HG03175 (cell line): Measurements from ENCODE around the gene IGSF23.
"Not testable (repeated sequence)": the region's sequence is repeated elsewhere in the genome, so short reads cannot be mapped to it uniquely, and the experiment has no call there.

ENCODE experiments used
- ATAC-seq: cut with Tn5 transposase; IDR thresholded peaks from one replicate; pipeline ENCODE4 v1.9.1; 2021; ENCODE audit warnings: mild to moderate bottlenecking, moderate library complexity; ENCODE audit not compliant: unreplicated experiment

Gene IGSF23

GRCh38 chr19:44663996-44664395 is 50.6 kb downstream of the IGSF23 start:
- ATAC-seq = no peak

GRCh38 chr19:44664976-44665375 is 51.6 kb downstream of the IGSF23 start:
- no peak for ATAC-seq

- ATAC-seq = no peak
These were observed 53.6 kb downstream of the IGSF23 start for GRCh38 chr19:44666852-44667556.

GRCh38 chr19:44668985-44669764 is 55.8 kb downstream of the IGSF23 start:
- no peak for ATAC-seq

GRCh38 chr19:44670027-44670426 is 56.7 kb downstream of the IGSF23 start:
- ATAC-seq = not testable (repeated sequence)

- no peak for ATAC-seq
These were observed 58.0 kb downstream of the IGSF23 start, which contains the start of gene CEACAM19 for GRCh38 chr19:44671400-44671799. TSS of gene CEACAM19 (plus strand) at chr19:44671482. CDS start at chr19:44671932, 450 bp downstream.

GRCh38 chr19:44672226-44672625 is 58.9 kb downstream of the IGSF23 start:
- ATAC-seq = no peak

- ATAC-seq = no peak
These were observed 60.1 kb downstream of the IGSF23 start for GRCh38 chr19:44673510-44673909.

- no peak for ATAC-seq
These were observed 62.2 kb downstream of the IGSF23 start for GRCh38 chr19:44675521-44675920.

- ATAC-seq = no peak
These were observed 63.9 kb downstream of the IGSF23 start for GRCh38 chr19:44677019-44677811.

- ATAC-seq = no peak
These were observed 67.2 kb downstream of the IGSF23 start for GRCh38 chr19:44680536-44680935.

GRCh38 chr19:44681992-44682790 is 68.8 kb downstream of the IGSF23 start:
- ATAC-seq = no peak

- ATAC-seq = no peak
These were observed 69.4 kb downstream of the IGSF23 start for GRCh38 chr19:44682807-44683206.

- no peak for ATAC-seq
These were observed 70.3 kb downstream of the IGSF23 start for GRCh38 chr19:44683434-44684210.

GRCh38 chr19:44684396-44684795 is 71.0 kb downstream of the IGSF23 start:
- not testable (repeated sequence) for ATAC-seq

- no peak for ATAC-seq
These were observed 71.8 kb downstream of the IGSF23 start for GRCh38 chr19:44684892-44685863.

GRCh38 chr19:44685877-44686276 is 72.5 kb downstream of the IGSF23 start:
- ATAC-seq = no peak
